Effector memory CD4-positive, alpha-beta T cell (primary cell): Measurements from ENCODE around the gene KRT34.
A peak's percentile ranks its signal among the peaks of the same experiment; 100 is the strongest.
"Not testable (repeated sequence)": the region's sequence is repeated elsewhere in the genome, so short reads cannot be mapped to it uniquely, and the experiment has no call there.

Experiments
- DNase-seq, 3 donors: peaks; one replicate each; pipeline ENCODE4 v3.0.0-alpha.2; 2020
- H3K27ac ChIP-seq: 2 replicates; pipeline ENCODE4 v1.7.0; 2013; ENCODE audit warnings: mild to moderate bottlenecking, low read length, moderate library complexity; ENCODE audit not compliant: insufficient read depth, poor library complexity, severe bottlenecking
- H3K27me3 ChIP-seq: replicated peaks from 2 replicates; pipeline ENCODE4 v1.7.0; 2013; ENCODE audit warnings: mild to moderate bottlenecking, low read length; ENCODE audit not compliant: insufficient read depth, control insufficient read depth, poor library complexity, severe bottlenecking
- H3K36me3 ChIP-seq: 2 replicates; pipeline ENCODE4 v1.7.0; 2013; ENCODE audit warnings: mild to moderate bottlenecking, low read length, moderate library complexity; ENCODE audit not compliant: control insufficient read depth, insufficient read depth
- H3K4me1 ChIP-seq: 2 replicates; pipeline ENCODE4 v1.7.0; 2013; ENCODE audit warnings: low read length, mild to moderate bottlenecking; ENCODE audit not compliant: control insufficient read depth, insufficient read depth, poor library complexity, severe bottlenecking
- H3K4me3 ChIP-seq: 2 replicates; pipeline ENCODE4 v1.7.0; 2013; ENCODE audit warnings: low read length, low read depth, mild to moderate bottlenecking; ENCODE audit not compliant: insufficient read depth, poor library complexity, severe bottlenecking
- H3K9me3 ChIP-seq: 2 replicates; pipeline ENCODE4 v1.7.0; 2013; ENCODE audit warnings: mild to moderate bottlenecking, low read length, moderate library complexity; ENCODE audit not compliant: control insufficient read depth

The KRT34 gene

DNA sequence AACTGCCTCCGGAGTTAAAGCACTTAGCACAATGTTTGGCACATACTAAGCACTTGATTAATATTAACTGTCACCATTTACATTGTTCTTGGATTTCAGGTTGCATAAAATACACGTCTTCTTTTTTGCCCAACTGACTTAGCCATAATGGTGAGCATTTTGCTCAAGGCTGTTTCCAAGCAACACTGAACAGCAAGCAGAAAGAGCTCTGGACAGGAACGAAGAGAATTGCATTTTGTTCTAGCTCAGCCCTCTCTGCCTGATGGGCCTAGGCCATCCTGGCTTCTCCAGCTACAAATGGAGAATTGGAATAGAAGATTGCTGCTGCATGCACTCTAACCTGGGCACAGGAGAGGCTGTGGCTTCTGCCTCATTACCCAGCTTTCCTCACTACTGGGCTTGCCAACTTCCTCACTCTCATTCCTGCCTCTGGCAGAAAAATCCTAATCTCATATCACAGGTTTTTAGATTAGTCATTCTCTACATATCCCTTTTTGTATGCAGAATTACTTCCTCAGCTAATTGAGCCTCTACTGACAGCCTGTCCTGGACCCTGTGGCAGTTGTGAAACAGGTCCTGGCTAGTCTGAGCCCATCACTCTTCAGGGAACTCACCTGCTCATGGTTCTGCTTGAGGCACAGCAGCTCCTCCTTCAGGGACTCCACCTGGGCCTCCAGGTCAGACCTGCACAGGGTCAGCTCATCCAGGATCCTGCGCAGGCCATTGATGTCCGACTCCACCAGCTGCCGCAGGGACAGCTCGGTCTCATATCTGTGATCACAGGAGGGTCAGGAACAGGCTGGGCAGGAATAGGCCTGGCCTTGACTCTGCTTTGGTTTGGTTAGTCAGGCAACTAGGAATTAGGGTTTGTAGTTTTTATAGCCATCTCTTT is 34.0 kb downstream of the KRT34 start:
- Histone ChIP-seq H3K27me3 (no peaks in the 10 kb centered on the region), H3K9me3 (peaks cover under 1% of the 10 kb centered on the region), H3K36me3 (no peaks in the 10 kb centered on the region), H3K4me1 (peaks cover 7% of the 10 kb centered on the region), H3K4me3 (no peak overlapping the region), H3K27ac (no peak overlapping the region)
- no peak for DNase-seq

DNA sequence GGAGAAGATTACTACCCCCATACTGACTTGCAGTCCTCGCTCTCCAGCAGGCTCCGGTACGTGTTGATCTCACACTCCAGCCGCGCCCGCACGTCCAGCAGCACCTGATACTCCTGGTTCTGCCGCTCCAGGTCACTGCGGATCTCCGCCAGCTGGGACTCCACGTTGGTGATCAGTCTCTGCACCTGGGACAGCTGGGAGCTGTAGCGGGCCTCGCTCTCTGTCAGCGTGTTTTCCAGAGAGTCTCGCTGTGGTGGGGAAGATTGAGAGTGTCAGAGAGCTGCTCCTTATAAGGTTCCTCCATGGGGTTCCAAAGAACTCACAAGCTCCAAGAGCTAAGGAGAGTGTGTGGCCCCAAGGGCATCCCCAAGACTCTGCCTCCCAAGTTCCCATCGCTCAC is 35.7 kb downstream of the KRT34 start:
- H3K27ac ChIP-seq, H3K4me3 ChIP-seq, H3K4me1 ChIP-seq, H3K27me3 ChIP-seq, H3K36me3 ChIP-seq, H3K9me3 ChIP-seq, DNase-seq: not testable (repeated sequence)

DNA sequence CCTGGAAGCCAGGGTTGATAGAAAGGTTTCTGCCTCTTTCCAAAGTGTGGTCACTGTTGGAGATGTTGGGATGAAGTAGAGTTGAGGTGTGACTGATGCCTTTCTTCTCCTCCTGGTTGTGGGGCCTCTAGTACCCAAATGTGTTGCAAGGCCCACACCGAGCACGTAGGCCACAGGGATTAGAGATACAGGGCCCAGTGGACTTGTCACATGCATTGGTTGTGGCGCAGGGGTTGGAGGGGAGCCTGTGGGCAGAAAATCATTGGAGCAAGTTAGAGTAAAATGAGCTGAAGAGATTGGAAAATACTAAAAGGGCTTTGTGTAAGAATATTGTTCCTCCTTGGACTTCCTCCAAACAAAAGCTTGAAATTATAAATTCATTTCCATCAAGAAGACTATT is 36.1 kb downstream of the KRT34 start:
- Histone ChIP-seq H3K4me1 (peaks cover 8% of the 10 kb centered on the region), H3K36me3 (no peaks in the 10 kb centered on the region), H3K4me3 (no peak overlapping the region), H3K27ac (no peak overlapping the region), H3K9me3 (peaks cover 4% of the 10 kb centered on the region), H3K27me3 (no peaks in the 10 kb centered on the region)
- no peak for DNase-seq

DNA sequence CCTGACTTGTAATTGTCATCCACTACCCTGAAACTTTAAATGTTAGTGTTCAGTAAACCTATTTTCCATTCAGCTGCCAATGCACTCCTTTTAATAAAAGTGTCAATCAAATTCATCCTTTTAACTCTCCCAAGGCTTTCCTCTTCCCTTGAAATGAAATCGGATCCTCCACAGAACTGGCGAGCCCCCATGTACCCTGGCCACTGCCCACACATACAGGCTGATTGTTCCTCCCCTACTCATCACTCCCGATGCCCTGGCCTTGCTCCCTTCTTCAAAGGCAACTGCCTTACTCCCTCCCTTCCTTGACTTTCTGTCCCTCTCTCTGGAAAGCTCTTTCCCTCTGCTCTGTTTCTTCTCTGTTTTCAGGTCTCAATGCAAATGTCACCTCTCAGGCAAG is 39.1 kb downstream of the KRT34 start:
- no peak overlapping the region for H3K4me3 ChIP-seq
- H3K9me3 ChIP-seq: peaks cover 4% of the 10 kb centered on the region
- peaks cover 25% of the 10 kb centered on the region for H3K4me1 ChIP-seq
- H3K36me3 ChIP-seq: no peaks in the 10 kb centered on the region
- no peaks in the 10 kb centered on the region for H3K27me3 ChIP-seq
- DNase-seq: no peak
- H3K27ac ChIP-seq: no peak overlapping the region

DNA sequence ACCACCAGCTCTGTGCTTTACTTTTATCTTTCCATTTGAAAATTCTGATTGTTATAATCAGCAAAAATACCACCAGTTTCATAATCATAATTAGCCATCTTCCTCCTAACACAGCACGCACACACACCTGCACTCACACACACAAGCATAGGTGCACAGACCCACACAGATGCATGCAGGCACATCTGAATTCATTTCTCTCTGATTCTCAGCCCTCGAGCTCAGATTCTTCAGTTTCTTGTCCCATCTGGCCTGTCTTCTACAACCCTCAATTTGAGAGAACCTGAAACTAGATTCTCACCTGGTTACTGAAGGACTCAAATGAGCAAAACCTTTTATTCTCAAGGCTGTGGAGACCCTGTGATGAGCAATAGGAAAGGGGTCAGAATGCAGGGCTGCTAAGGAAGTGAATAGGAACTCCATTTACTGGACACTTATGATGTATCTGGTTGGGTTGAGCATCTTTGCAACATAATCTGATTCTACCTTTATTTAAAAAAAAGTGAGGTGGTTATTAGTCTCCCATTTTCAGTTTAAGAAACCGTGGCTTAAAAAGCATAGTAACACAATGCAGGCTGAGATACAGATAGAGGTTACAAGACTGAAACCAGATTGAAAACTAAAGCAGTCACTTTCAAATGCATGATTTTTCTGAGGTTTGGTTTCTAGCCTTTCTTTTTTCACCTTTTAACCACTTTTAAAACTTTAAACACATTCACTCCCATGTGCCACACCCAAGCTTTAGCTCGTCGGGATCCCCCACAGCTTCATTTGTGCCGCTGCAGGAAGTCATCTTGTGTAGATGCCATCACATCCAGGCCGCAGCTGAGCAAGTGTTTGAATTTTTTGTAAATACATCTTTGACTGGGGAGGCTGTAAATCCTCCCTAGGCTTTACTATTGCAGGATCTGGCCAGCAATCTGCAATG is 40.9 kb downstream of the KRT34 start:
- DNase-seq: peak; percentile 34 to 51 (median 34)
- peak overlapping the region; percentile 87 for H3K27ac ChIP-seq

DNA sequence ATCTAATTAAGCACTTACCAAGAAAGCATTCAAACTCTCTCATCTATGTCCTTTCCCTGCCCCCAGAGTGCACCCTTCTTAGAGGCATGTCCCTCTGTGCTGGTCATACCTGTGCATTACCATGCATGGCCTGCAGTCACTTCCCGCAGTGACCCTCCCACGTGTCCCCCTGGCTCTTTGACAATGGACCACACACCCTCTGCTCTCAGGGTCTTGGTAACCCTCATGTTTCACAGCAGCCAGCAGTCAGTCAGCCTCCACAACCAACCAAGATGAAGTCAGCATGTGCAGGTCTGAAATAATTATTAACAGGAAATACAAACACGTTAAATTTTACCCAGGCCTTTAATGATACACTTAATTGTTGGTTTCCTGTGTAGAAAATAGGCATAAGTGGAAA is 41.6 kb downstream of the KRT34 start:
- Histone ChIP-seq H3K27ac (peak overlapping the region; percentile 87), H3K4me3 (no peak overlapping the region), H3K27me3 (no peaks in the 10 kb centered on the region), H3K4me1 (peaks cover 31% of the 10 kb centered on the region), H3K9me3 (peaks cover 4% of the 10 kb centered on the region), H3K36me3 (no peaks in the 10 kb centered on the region)
- DNase-seq: no peak

More for the DNA sequence above, 40.9 kb downstream of the KRT34 start:
- no peak overlapping the region for H3K4me3 ChIP-seq
- H3K27me3 ChIP-seq: no peaks in the 10 kb centered on the region
- peaks cover 4% of the 10 kb centered on the region for H3K9me3 ChIP-seq
- H3K4me1 ChIP-seq: peaks cover 25% of the 10 kb centered on the region
- no peaks in the 10 kb centered on the region for H3K36me3 ChIP-seq

DNA sequence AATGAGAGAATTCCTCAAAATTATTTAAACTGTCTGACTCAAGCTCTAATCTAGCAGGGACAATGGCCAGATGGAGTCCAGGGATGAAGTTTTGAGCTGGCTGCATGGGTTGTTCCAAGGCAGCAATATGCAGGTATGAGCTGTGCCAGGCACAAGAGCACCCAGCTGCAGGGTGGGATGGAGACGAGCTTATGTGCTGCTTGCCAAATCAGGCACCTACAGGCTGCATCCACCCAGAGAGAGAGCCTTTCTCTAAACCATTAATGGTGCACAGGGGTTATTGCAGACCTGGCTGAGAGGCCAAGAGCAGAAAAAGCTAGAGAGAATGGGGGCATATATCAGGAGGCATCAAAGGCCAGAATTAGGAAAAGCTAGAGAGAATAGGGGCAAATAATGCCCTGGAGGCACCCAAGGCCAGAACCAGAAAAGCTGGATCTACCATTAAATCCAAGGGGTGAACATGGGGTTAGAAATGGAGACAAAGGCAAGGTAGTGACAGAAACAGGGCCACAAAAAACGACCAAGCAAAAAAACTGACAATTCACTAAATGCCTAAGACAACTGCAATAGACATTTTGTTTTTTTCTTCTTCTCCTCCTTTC is 42.4 kb downstream of the KRT34 start:
- H3K36me3 ChIP-seq: no peaks in the 10 kb centered on the region
- H3K4me3 ChIP-seq: no peak overlapping the region
- no peak for DNase-seq
- H3K9me3 ChIP-seq: peaks cover 4% of the 10 kb centered on the region
- H3K27ac ChIP-seq: peak overlapping the region; percentile 87
- peaks cover 39% of the 10 kb centered on the region for H3K4me1 ChIP-seq
- no peaks in the 10 kb centered on the region for H3K27me3 ChIP-seq

DNA sequence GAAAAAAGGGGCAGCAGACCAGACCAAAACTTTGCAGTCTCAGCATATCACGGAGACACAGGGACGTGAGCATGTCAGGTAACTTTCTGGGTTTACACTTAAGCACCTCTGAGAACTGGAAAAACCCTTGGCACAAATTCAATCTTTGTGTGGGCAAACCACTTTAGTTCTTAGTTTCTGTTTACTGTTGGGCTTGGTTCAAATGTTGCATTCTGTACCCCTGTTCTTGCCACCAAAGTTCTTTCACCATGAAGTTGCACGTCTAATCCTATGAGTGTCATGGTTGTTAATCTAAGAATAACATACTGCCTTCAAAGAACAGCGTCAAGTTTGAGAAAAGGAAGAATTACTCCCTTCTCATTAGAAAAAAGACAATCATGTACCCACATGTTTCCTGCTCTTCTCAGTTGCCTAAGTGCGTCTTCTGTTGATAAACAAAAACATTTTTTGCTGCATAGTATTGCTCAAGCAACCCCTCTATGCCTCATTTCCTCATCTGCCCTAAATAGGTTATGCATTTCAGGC is 43.1 kb downstream of the KRT34 start:
- Histone ChIP-seq H3K9me3 (peaks cover 4% of the 10 kb centered on the region), H3K27ac (peak overlapping the region; percentile 87), H3K27me3 (no peaks in the 10 kb centered on the region), H3K4me3 (no peak overlapping the region), H3K4me1 (peaks cover 41% of the 10 kb centered on the region), H3K36me3 (no peaks in the 10 kb centered on the region)
- peak; percentile 35 to 43 (median 42) for DNase-seq

DNA sequence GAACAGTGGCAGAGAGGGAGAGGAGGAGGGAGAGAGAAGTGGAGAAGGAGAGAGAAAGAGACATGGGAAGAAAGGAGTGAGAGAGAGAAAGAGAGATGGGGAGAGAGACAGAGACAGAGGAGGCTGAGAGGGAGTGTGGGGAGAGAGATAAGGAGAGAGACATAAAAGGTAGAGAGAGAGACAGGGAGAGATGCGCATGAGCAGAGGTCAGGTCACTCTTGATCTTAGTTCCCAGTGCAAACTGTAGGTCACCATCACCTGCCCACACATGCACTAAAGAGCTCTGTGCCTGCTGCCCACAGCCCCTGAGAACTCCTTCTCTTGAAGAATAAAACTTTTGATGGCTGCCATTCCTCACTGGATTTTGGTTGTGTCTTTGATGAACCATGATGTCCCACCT is 46.4 kb downstream of the KRT34 start:
- no peaks in the 10 kb centered on the region for H3K9me3 ChIP-seq
- no peaks in the 10 kb centered on the region for H3K27me3 ChIP-seq
- no peak overlapping the region for H3K27ac ChIP-seq
- no peak overlapping the region for H3K4me3 ChIP-seq
- peaks cover 31% of the 10 kb centered on the region for H3K4me1 ChIP-seq
- H3K36me3 ChIP-seq: no peaks in the 10 kb centered on the region
- DNase-seq: no peak
